IMR-90 (cell line): Measurements from ENCODE around the gene NCKAP5. TPM values are rescaled to one million over a fixed set of nuclear protein-coding genes. Genes with fewer than 3 reads are reported as not detected.

Source experiments
- ATAC-seq: fragments of 200-7000 bp; cut with Tn5 transposase; 2 replicates; pipeline ENCODE4 v1.9.1; 2020; ENCODE audit warnings: low read depth, mild to moderate bottlenecking, moderate library complexity
- BruUV-seq: library from RNA; stranded (reverse); fragments of 400-500 nt; replicated peaks from 2 replicates; lab custom pipeline; 2021; lab: Mats Ljungman, UMichigan
- CTCF ChIA-PET: fragments of 300-600 bp; formaldehyde crosslinking; extraction: SDS; loops from one replicate; lab custom pipeline; 2021; ENCODE audit warnings: antibody characterized with exemption; lab: Yijun Ruan, JAX
- POLR2A ChIA-PET: fragments of 300-600 bp; sonication (Branson Sonifier 250); formaldehyde crosslinking; loops from one replicate; lab custom pipeline; 2022; ENCODE audit warnings: antibody characterized with exemption; ENCODE audit not compliant: unreplicated experiment; lab: Charles Lee
- DNase-seq: peaks from one replicate; pipeline ENCODE4 v3.0.0; 2013
- H2AFZ ChIP-seq: replicated peaks from 2 replicates; pipeline ENCODE3; 2013; ENCODE audit warnings: low read length, mild to moderate bottlenecking; ENCODE audit not compliant: poor library complexity
- H2AK5ac ChIP-seq: 2 replicates; pipeline ENCODE4 v1.6.1; 2013; ENCODE audit warnings: low read depth, low read length, inconsistent platforms
- H2AK9ac ChIP-seq: replicated peaks from 2 replicates; pipeline ENCODE3; 2013; ENCODE audit warnings: mild to moderate bottlenecking, low read depth, low read length, moderate library complexity; ENCODE audit not compliant: poor library complexity
- H2BK120ac ChIP-seq: 2 replicates; pipeline ENCODE4 v1.6.1; 2013; ENCODE audit warnings: low read depth, low read length, inconsistent platforms
- H2BK15ac ChIP-seq: 3 replicates; pipeline ENCODE4 v1.6.1; 2013; ENCODE audit warnings: low read depth, low read length, inconsistent platforms
- H2BK20ac ChIP-seq: 2 replicates; pipeline ENCODE4 v1.6.1; 2013; ENCODE audit warnings: low read depth, mild to moderate bottlenecking, inconsistent platforms, low read length, moderate library complexity
- H2BK5ac ChIP-seq: 2 replicates; pipeline ENCODE4 v1.6.1; 2013; ENCODE audit warnings: mild to moderate bottlenecking, low read depth, low read length, inconsistent platforms; ENCODE audit not compliant: poor library complexity, severe bottlenecking
- H3K14ac ChIP-seq: replicated peaks from 2 replicates; pipeline ENCODE4 v1.6.1; 2013; ENCODE audit warnings: low read depth, low read length, inconsistent platforms
- H3K18ac ChIP-seq: 2 replicates; pipeline ENCODE4 v1.6.1; 2013; ENCODE audit warnings: low read depth, low read length, control low read depth
- H3K23ac ChIP-seq: 2 replicates; pipeline ENCODE4 v1.6.1; 2013; ENCODE audit warnings: low read depth, low read length, inconsistent platforms
- H3K27ac ChIP-seq: 2 replicates; pipeline ENCODE4 v1.5.1; 2013; ENCODE audit warnings: mild to moderate bottlenecking, control low read depth, low read length; ENCODE audit not compliant: insufficient read depth
- H3K27me3 ChIP-seq: 2 replicates; pipeline ENCODE4 v1.6.1; 2013; ENCODE audit warnings: low read length; ENCODE audit not compliant: control insufficient read depth, insufficient read depth
- H3K36me3 ChIP-seq: 2 replicates; pipeline ENCODE4 v1.6.1; 2013; ENCODE audit warnings: low read length, mixed read lengths; ENCODE audit not compliant: control insufficient read depth, insufficient read depth
- H3K4ac ChIP-seq: 2 replicates; pipeline ENCODE4 v1.6.1; 2013; ENCODE audit warnings: low read depth, low read length, inconsistent platforms
- H3K4me1 ChIP-seq: 2 replicates; pipeline ENCODE4 v1.6.1; 2013; ENCODE audit warnings: low read length, mixed read lengths; ENCODE audit not compliant: control insufficient read depth, insufficient read depth
- H3K4me2 ChIP-seq: 2 replicates; pipeline ENCODE4 v1.6.1; 2013; ENCODE audit warnings: low read depth, mild to moderate bottlenecking, control low read depth, low read length, moderate library complexity
- H3K4me3 ChIP-seq: 2 replicates; pipeline ENCODE4 v1.5.1; 2013; ENCODE audit warnings: low read depth, mild to moderate bottlenecking, control low read depth, low read length, moderate library complexity; ENCODE audit not compliant: insufficient read depth
- H3K56ac ChIP-seq: 2 replicates; pipeline ENCODE4 v1.6.1; 2013; ENCODE audit warnings: low read length, inconsistent platforms; ENCODE audit not compliant: insufficient read depth; ENCODE audit errors: extremely low read depth
- H3K79me1 ChIP-seq, 2 experiments: 2 replicates each; pipeline ENCODE4 v1.6.1; 2013; ENCODE audit warnings: low read length in 2 of 2, inconsistent platforms in 1 of 2, low read depth in 1 of 2
- H3K9ac ChIP-seq: 2 replicates; pipeline ENCODE4 v1.6.1; 2013; ENCODE audit warnings: low read depth, low read length, control low read depth
- H3K9me1 ChIP-seq: 2 replicates; pipeline ENCODE4 v1.6.1; 2013; ENCODE audit warnings: low read length, inconsistent platforms; ENCODE audit not compliant: insufficient read depth
- H3K9me3 ChIP-seq: 2 replicates; pipeline ENCODE4 v1.6.1; 2013; ENCODE audit warnings: low read length; ENCODE audit not compliant: control insufficient read depth, insufficient read depth
- H4K20me1 ChIP-seq: 2 replicates; pipeline ENCODE4 v1.6.1; 2013; ENCODE audit warnings: low read length, inconsistent platforms; ENCODE audit not compliant: insufficient read depth
- H4K5ac ChIP-seq: 2 replicates; pipeline ENCODE4 v1.6.1; 2013; ENCODE audit warnings: mild to moderate bottlenecking, low read depth, low read length, control low read depth
- H4K8ac ChIP-seq, 2 experiments: 2 replicates each; pipeline ENCODE4 v1.6.1; 2013; ENCODE audit warnings: low read depth in 2 of 2, low read length in 2 of 2, control low read depth in 1 of 2, inconsistent platforms in 1 of 2
- H4K91ac ChIP-seq: 2 replicates; pipeline ENCODE4 v1.6.1; 2013; ENCODE audit warnings: low read depth, low read length, inconsistent platforms; ENCODE audit not compliant: insufficient read depth
- BHLHE40 ChIP-seq: fragments of 150-350 bp; IDR thresholded peaks from 2 replicates; pipeline ENCODE4 v1.6.1; 2016; ENCODE audit warnings: mild to moderate bottlenecking, low read depth, low read length
- CEBPB ChIP-seq: IDR thresholded peaks from 2 replicates; pipeline ENCODE4 v1.6.1; 2012; ENCODE audit warnings: low read depth, low read length, improper control_type of control experiment
- CHD1 ChIP-seq: IDR thresholded peaks from 2 replicates; pipeline ENCODE4 v1.6.1; 2012; ENCODE audit warnings: low read depth, low read length, improper control_type of control experiment
- ELK1 ChIP-seq: fragments of 150-350 bp; IDR thresholded peaks from 2 replicates; pipeline ENCODE4 v1.6.1; 2016; ENCODE audit warnings: low read depth, mild to moderate bottlenecking, low read length, moderate library complexity, borderline replicate concordance
- FOS ChIP-seq: fragments of 150-350 bp; IDR thresholded peaks from 2 replicates; pipeline ENCODE4 v1.6.1; 2016; ENCODE audit warnings: low read depth, low read length
- MAFK ChIP-seq: IDR thresholded peaks from 2 replicates; pipeline ENCODE4 v1.6.1; 2012; ENCODE audit warnings: low read depth, low read length, improper control_type of control experiment
- MAZ ChIP-seq: IDR thresholded peaks from 2 replicates; pipeline ENCODE4 v1.6.1; 2012; ENCODE audit warnings: low read depth, mild to moderate bottlenecking, low read length, improper control_type of control experiment, moderate library complexity, borderline replicate concordance
- MXI1 ChIP-seq: IDR thresholded peaks from 2 replicates; pipeline ENCODE4 v1.6.1; 2012; ENCODE audit warnings: low read depth, mild to moderate bottlenecking, low read length, moderate library complexity, borderline replicate concordance
- NFE2L2 ChIP-seq: fragments of 150-350 bp; IDR thresholded peaks from 2 replicates; pipeline ENCODE4 v1.6.1; 2016; ENCODE audit warnings: low read depth, mild to moderate bottlenecking, low read length
- POLR2A ChIP-seq: IDR thresholded peaks from 2 replicates; pipeline ENCODE4 v1.6.1; 2012; ENCODE audit warnings: mild to moderate bottlenecking, low read depth, low read length
- RAD21 ChIP-seq: IDR thresholded peaks from 2 replicates; pipeline ENCODE4 v1.6.1; 2012; ENCODE audit warnings: low read length, improper control_type of control experiment
- RCOR1 ChIP-seq: IDR thresholded peaks from 2 replicates; pipeline ENCODE4 v1.6.1; 2012; ENCODE audit warnings: mild to moderate bottlenecking, low read length, improper control_type of control experiment; ENCODE audit not compliant: insufficient replicate concordance
- RFX5 ChIP-seq: IDR thresholded peaks from 2 replicates; pipeline ENCODE4 v1.8.0; 2012; ENCODE audit warnings: low read depth, mild to moderate bottlenecking, low read length, moderate library complexity
- SMC3 ChIP-seq: fragments of 150-350 bp; IDR thresholded peaks from 2 replicates; pipeline ENCODE4 v1.6.1; 2016; ENCODE audit warnings: low read depth, mild to moderate bottlenecking, antibody characterized with exemption, low read length, moderate library complexity
- WGBS, 2 experiments: methylation state at CpG; one replicate each; pipeline versions ENCODE4 v1.1.5 to v1.1.7; 2013; ENCODE audit warnings: missing lambda C conversion rate in 2 of 2; ENCODE audit not compliant: insufficient read length in 1 of 2; ENCODE audit errors: extremely low coverage in 2 of 2; 5-methylcytosine and 5-hydroxymethylcytosine counted together
- dilution Hi-C: fragments of 300-500 bp; cut with HindIII; formaldehyde crosslinking; loops from one replicate; pipeline ENCODE4 v1.14.3; 2018; ENCODE audit warnings: low sequenced_read_pairs; ENCODE audit not compliant: unreplicated experiment
- in situ Hi-C: fragments of 300-500 bp; cut with MboI; formaldehyde crosslinking; loops from 3 replicates; pipeline ENCODE4 v1.14.3; 2019; ENCODE audit warnings: low sequenced_read_pairs, inconsistent platforms, mixed read lengths
- intact Hi-C: fragments of 100-400 bp; cut with micrococcal nuclease; formaldehyde crosslinking; loops from 2 replicates; pipeline ENCODE4 v1.10.0; 2022
- polyA plus RNA-seq, 3 experiments: library from polyadenylated mRNA; depleted of rRNA; stranded (reverse); fragments of >200 nt; gene quantifications; 2 replicates each; pipeline ENCODE4 v1.2.3, GENCODE V29; 2012; ENCODE audit warnings: low replicate concordance in 1 of 3
- total RNA-seq: library from RNA; depleted of rRNA; stranded (reverse); fragments of >200 nt; gene quantifications from 2 replicates; pipeline ENCODE4 v1.2.3, GENCODE V29; 2012
- TF ChIP-seq, protein P1 (sequence below): fragments of 150-350 bp; IDR thresholded peaks from 2 replicates; pipeline ENCODE4 v1.6.1; 2017; ENCODE audit warnings: mild to moderate bottlenecking, antibody characterized with exemption, low read length, low read depth
- TF ChIP-seq, protein P2 (sequence below): conservative IDR thresholded peaks from 2 replicates; pipeline ENCODE4 v1.5.1; 2012; ENCODE audit warnings: mild to moderate bottlenecking, low read depth, low read length, improper control_type of control experiment

The NCKAP5 gene
- total and polyA plus RNA-seq, 2 of the 4 experiments (the other 2 are of a cell fraction) = 2.7 to 3.9 TPM

DNA sequence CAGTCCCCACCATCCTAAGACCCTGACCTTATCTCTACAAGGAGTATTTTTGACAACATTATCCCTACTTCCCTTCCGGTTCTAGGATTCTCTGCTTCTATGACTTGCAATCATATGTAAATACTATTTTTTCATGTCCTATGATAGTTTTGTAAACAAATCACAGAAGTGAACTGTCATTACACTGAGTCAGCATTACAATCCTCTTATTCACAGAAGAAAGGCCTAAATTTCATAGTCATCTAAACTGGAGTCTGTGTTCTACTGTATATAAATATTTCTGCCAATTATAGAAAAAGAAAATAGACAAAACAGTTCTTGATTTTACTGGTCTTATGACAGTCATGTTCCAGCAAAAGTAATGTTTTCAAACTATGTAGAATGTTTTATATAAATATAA is 265.1 kb downstream of the NCKAP5 start:
- intact Hi-C loops = no loop called here
- Histone ChIP-seq H3K9me1 (peaks cover 2% of the 10 kb centered on the region; the same call in 1 of the 2 replicates), H3K4me3 (no peak overlapping the region), H3K36me3 (no peaks in the 10 kb centered on the region), H2AK9ac (no peak overlapping the region), H2BK120ac (peak overlapping the region; percentile 91), H3K18ac (peak overlapping the region; percentile 99), H4K8ac (peak overlapping the region; percentile 77 to 85), H4K91ac (peak overlapping the region; percentile 91), H2BK15ac (peak overlapping the region; percentile 83), H3K4ac (peak overlapping the region; percentile 68; the same call in 1 of the 2 replicates), H3K4me2 (peak overlapping the region; percentile 76; the same call in 1 of the 2 replicates), H2AK5ac (peak overlapping the region; percentile 98), H3K23ac (peak overlapping the region; percentile 29), H2BK5ac (peak overlapping the region; percentile 87), H3K4me1 (peaks cover 4% of the 10 kb centered on the region; the same call in 1 of the 2 replicates), H3K27me3 (no peaks in the 10 kb centered on the region), H3K79me1 (peaks cover 5 to 8% of the 10 kb centered on the region in 2 experiments; a peak in 3 of 4 replicates), H2AFZ (no peak overlapping the region), H2BK20ac (peak overlapping the region; percentile 94), H3K9me3 (no peaks in the 10 kb centered on the region), H3K56ac (peak overlapping the region; percentile 94), H3K27ac (peak overlapping the region; percentile 94), H3K14ac (peak overlapping the region; percentile 60), H4K20me1 (no peaks in the 10 kb centered on the region), H3K9ac (peak overlapping the region; percentile 66; the same call in 1 of the 2 replicates), H4K5ac (peak overlapping the region; percentile 96)
- BruUV-seq = no TSS peak
- WGBS, 2 experiments = no CpG with 5 or more reads among the region's 1 CpG
- peak; percentile 92 for ATAC-seq
- ChIA-PET POLR2A (no interaction called here), CTCF (no interaction called here)
- dilution Hi-C loops = no loop called here
- TF ChIP-seq MAFK (peak; percentile 95), RAD21 (no peak), MAZ (no peak), ELK1 (no peak), CEBPB (0 out of 2 replicates have a peak, but pooled peaks have one; percentile 15), BHLHE40 (no peak), NFE2L2 (peak; percentile 41; the same call in 1 of the 2 replicates), CHD1 (no peak), FOS (peak; percentile 36; the same call in 1 of the 2 replicates), SMC3 (no peak), RCOR1 (no peak), RFX5 (no peak), POLR2A (no peak), MXI1 (no peak)
- TF ChIP-seq, protein P1, sequence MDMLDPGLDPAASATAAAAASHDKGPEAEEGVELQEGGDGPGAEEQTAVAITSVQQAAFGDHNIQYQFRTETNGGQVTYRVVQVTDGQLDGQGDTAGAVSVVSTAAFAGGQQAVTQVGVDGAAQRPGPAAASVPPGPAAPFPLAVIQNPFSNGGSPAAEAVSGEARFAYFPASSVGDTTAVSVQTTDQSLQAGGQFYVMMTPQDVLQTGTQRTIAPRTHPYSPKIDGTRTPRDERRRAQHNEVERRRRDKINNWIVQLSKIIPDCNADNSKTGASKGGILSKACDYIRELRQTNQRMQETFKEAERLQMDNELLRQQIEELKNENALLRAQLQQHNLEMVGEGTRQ = no peak
- TF ChIP-seq, protein P2, sequence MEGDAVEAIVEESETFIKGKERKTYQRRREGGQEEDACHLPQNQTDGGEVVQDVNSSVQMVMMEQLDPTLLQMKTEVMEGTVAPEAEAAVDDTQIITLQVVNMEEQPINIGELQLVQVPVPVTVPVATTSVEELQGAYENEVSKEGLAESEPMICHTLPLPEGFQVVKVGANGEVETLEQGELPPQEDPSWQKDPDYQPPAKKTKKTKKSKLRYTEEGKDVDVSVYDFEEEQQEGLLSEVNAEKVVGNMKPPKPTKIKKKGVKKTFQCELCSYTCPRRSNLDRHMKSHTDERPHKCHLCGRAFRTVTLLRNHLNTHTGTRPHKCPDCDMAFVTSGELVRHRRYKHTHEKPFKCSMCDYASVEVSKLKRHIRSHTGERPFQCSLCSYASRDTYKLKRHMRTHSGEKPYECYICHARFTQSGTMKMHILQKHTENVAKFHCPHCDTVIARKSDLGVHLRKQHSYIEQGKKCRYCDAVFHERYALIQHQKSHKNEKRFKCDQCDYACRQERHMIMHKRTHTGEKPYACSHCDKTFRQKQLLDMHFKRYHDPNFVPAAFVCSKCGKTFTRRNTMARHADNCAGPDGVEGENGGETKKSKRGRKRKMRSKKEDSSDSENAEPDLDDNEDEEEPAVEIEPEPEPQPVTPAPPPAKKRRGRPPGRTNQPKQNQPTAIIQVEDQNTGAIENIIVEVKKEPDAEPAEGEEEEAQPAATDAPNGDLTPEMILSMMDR = no peak
- in situ Hi-C loops = no loop called here
- peak; percentile 90 for DNase-seq
